HEK293 (cell line): ENCODE results near the gene OR10R2.

ENCODE experiments used
- CTCF ChIP-seq: fragments of 450-650 bp; formaldehyde crosslinking; IDR thresholded peaks from 2 replicates; pipeline ENCODE4 v1.5.1; 2016; ENCODE audit warnings: missing biosample characterization, missing genetic modification characterization
- HOXA7 ChIP-seq: sonication (generic); formaldehyde crosslinking; IDR thresholded peaks from 2 replicates; pipeline ENCODE4 v1.8.1; 2022; ENCODE audit warnings: missing genetic modification reagents, borderline replicate concordance
- MYNN ChIP-seq: fragments of 450-650 bp; formaldehyde crosslinking; IDR thresholded peaks from 2 replicates; pipeline ENCODE4 v1.5.1; 2016; ENCODE audit warnings: missing biosample characterization, missing genetic modification characterization, borderline replicate concordance
- TCF7L2 ChIP-seq: IDR thresholded peaks from 2 replicates; pipeline ENCODE4 v1.6.1; 2011; ENCODE audit warnings: low read depth, mild to moderate bottlenecking, inconsistent platforms, low read length, moderate library complexity, borderline replicate concordance
- ZBTB20 ChIP-seq: fragments of 450-650 bp; formaldehyde crosslinking; IDR thresholded peaks from 2 replicates; pipeline ENCODE4 v1.5.1; 2016; ENCODE audit warnings: missing biosample characterization, missing genetic modification characterization
- ZBTB8A ChIP-seq: fragments of 450-650 bp; formaldehyde crosslinking; IDR thresholded peaks from 2 replicates; pipeline ENCODE4 v1.5.1; 2016; ENCODE audit warnings: missing biosample characterization, missing genetic modification characterization
- ZNF274 ChIP-seq, 2 experiments: fragments of 200-500 bp in 1 of 2; fragments of 450-650 bp in 1 of 2; sonication (Bioruptor generic) in 1 of 2; formaldehyde crosslinking in 1 of 2; IDR thresholded peaks; 2 replicates each; pipeline versions ENCODE4 v1.5.1 to v1.6.1; 2014 to 2016; ENCODE audit warnings: borderline replicate concordance in 1 of 2, inconsistent platforms in 1 of 2, low read length in 1 of 2, missing biosample characterization in 1 of 2, missing genetic modification characterization in 1 of 2
- ZNF292 ChIP-seq: fragments of 450-650 bp; formaldehyde crosslinking; IDR thresholded peaks from 2 replicates; pipeline ENCODE4 v1.5.1; 2016; ENCODE audit warnings: low read depth, missing biosample characterization, missing genetic modification characterization, borderline replicate concordance
- ZNF416 ChIP-seq: fragments of 450-650 bp; formaldehyde crosslinking; IDR thresholded peaks from 2 replicates; pipeline ENCODE4 v1.5.1; 2016; ENCODE audit warnings: missing biosample characterization, missing genetic modification characterization
- ZNF48 ChIP-seq: fragments of 450-650 bp; formaldehyde crosslinking; IDR thresholded peaks from 2 replicates; pipeline ENCODE4 v1.5.1; 2016; ENCODE audit warnings: missing biosample characterization, missing genetic modification characterization
- ZNF843 ChIP-seq: fragments of 450-650 bp; formaldehyde crosslinking; IDR thresholded peaks from 2 replicates; pipeline ENCODE4 v1.5.1; 2016; ENCODE audit warnings: missing biosample characterization, missing genetic modification characterization

- TF ChIP-seq ZNF292 (tag by site-specific recombination) (no peak), HOXA7 (CRISPR knock-in tag) (no peak), ZBTB8A (no peak), ZBTB20 (tag by site-specific recombination) (no peak), ZNF48 (no peak), MYNN (tag by site-specific recombination) (no peak), CTCF (tag by site-specific recombination) (no peak), TCF7L2 (no peak), ZNF416 (no peak), ZNF843 (tag by site-specific recombination) (no peak), ZNF274 (IDR thresholded peaks at IDR 0.05; ENCODE audit: low read length) (no peak), ZNF274 (tag by site-specific recombination; IDR thresholded peaks at IDR 0.05; ENCODE audit: borderline replicate concordance) (no peak)
These were observed 13.8 kb upstream of the OR10R2 start for GRCh38 chr1:158458263-158458662.
